BE2C (cell line): Measurements from ENCODE around the gene LGSN.
"Not testable (repeated sequence)": the region's sequence is repeated elsewhere in the genome, so short reads cannot be mapped to it uniquely, and the experiment has no call there.

ENCODE experiments used
- DNase-seq: peaks from one replicate; pipeline ENCODE4 v3.0.0-alpha.2; 2020
- H3K27me3 ChIP-seq: fragments of 250-450 bp; sonication (Bioruptor Pico); 2 replicates; pipeline ENCODE4 v1.5.1; 2020; ENCODE audit warnings: mild to moderate bottlenecking
- H3K36me3 ChIP-seq: fragments of 250-450 bp; sonication (Bioruptor Pico); 2 replicates; pipeline ENCODE4 v1.5.1; 2020; ENCODE audit warnings: mild to moderate bottlenecking
- H3K4me1 ChIP-seq: fragments of 250-450 bp; sonication (Bioruptor Pico); 2 replicates; pipeline ENCODE4 v1.5.1; 2020
- H3K4me3 ChIP-seq: 2 replicates; pipeline ENCODE4 v1.5.1; 2011; ENCODE audit warnings: low read depth, low read length
- H3K9me3 ChIP-seq: fragments of 250-450 bp; sonication (Bioruptor Pico); 2 replicates; pipeline ENCODE4 v1.5.1; 2020
- TF ChIP-seq, protein P1 (sequence below): IDR thresholded peaks from 2 replicates; pipeline ENCODE4 v1.5.1; 2012; ENCODE audit warnings: mild to moderate bottlenecking, low read depth, low read length

The LGSN gene

GRCh38 chr6:63245909-63246308 lies 73.9 kb downstream of the LGSN start:
- TF ChIP-seq, protein P1, sequence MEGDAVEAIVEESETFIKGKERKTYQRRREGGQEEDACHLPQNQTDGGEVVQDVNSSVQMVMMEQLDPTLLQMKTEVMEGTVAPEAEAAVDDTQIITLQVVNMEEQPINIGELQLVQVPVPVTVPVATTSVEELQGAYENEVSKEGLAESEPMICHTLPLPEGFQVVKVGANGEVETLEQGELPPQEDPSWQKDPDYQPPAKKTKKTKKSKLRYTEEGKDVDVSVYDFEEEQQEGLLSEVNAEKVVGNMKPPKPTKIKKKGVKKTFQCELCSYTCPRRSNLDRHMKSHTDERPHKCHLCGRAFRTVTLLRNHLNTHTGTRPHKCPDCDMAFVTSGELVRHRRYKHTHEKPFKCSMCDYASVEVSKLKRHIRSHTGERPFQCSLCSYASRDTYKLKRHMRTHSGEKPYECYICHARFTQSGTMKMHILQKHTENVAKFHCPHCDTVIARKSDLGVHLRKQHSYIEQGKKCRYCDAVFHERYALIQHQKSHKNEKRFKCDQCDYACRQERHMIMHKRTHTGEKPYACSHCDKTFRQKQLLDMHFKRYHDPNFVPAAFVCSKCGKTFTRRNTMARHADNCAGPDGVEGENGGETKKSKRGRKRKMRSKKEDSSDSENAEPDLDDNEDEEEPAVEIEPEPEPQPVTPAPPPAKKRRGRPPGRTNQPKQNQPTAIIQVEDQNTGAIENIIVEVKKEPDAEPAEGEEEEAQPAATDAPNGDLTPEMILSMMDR: peak; percentile 24; the same call in 1 of the 2 replicates
- H3K9me3 ChIP-seq: no peaks in the 10 kb centered on the region
- no peaks in the 10 kb centered on the region for H3K36me3 ChIP-seq
- no peak overlapping the region for H3K4me3 ChIP-seq
- no peaks in the 10 kb centered on the region for H3K4me1 ChIP-seq
- H3K27me3 ChIP-seq: no peaks in the 10 kb centered on the region
- no peak for DNase-seq

- no peaks in the 10 kb centered on the region for H3K9me3 ChIP-seq
- no peaks in the 10 kb centered on the region for H3K4me1 ChIP-seq
- no peak overlapping the region for H3K4me3 ChIP-seq
- H3K27me3 ChIP-seq: no peaks in the 10 kb centered on the region
- DNase-seq: no peak
- TF ChIP-seq, protein P1: no peak
- H3K36me3 ChIP-seq: no peaks in the 10 kb centered on the region
Measured at GRCh38 chr6:63245420-63245819, 74.4 kb downstream of the LGSN start.

GRCh38 chr6:63236398-63236817 lies 83.4 kb downstream of the LGSN start:
- Histone ChIP-seq H3K27me3 (no peaks in the 10 kb centered on the region), H3K36me3 (no peaks in the 10 kb centered on the region), H3K4me1 (no peaks in the 10 kb centered on the region), H3K4me3 (no peak overlapping the region), H3K9me3 (no peaks in the 10 kb centered on the region)
- TF ChIP-seq, protein P1: no peak
- DNase-seq: no peak

DNA sequence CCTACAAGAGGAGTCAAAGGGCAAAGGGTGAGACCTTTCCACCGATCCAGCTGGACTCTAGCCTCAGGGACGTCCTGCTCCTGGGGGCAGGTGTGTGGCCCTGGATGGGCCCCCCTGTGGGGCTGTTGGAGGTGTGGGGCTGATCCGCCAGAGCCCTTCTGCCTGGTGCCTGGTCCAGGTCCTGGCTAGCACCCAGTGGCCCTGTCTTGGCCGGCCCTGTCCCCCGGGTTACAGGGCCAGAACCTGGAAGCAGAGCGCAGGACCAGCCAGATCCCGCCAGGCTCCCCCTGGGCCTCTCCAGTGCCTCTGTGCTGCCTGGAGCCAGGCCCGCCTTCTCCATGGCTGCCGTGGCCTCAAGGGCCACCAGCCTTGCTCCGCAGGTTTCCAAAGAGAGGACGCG lies 89.3 kb downstream of the LGSN start:
- not testable (repeated sequence) for DNase-seq, H3K27me3 ChIP-seq, H3K4me3 ChIP-seq, H3K36me3 ChIP-seq, H3K9me3 ChIP-seq, H3K4me1 ChIP-seq

- DNase-seq, H3K4me1 ChIP-seq, H3K4me3 ChIP-seq, H3K36me3 ChIP-seq, H3K27me3 ChIP-seq, H3K9me3 ChIP-seq: not testable (repeated sequence)
Measured at GRCh38 chr6:63230027-63230426, 89.8 kb downstream of the LGSN start.

DNA sequence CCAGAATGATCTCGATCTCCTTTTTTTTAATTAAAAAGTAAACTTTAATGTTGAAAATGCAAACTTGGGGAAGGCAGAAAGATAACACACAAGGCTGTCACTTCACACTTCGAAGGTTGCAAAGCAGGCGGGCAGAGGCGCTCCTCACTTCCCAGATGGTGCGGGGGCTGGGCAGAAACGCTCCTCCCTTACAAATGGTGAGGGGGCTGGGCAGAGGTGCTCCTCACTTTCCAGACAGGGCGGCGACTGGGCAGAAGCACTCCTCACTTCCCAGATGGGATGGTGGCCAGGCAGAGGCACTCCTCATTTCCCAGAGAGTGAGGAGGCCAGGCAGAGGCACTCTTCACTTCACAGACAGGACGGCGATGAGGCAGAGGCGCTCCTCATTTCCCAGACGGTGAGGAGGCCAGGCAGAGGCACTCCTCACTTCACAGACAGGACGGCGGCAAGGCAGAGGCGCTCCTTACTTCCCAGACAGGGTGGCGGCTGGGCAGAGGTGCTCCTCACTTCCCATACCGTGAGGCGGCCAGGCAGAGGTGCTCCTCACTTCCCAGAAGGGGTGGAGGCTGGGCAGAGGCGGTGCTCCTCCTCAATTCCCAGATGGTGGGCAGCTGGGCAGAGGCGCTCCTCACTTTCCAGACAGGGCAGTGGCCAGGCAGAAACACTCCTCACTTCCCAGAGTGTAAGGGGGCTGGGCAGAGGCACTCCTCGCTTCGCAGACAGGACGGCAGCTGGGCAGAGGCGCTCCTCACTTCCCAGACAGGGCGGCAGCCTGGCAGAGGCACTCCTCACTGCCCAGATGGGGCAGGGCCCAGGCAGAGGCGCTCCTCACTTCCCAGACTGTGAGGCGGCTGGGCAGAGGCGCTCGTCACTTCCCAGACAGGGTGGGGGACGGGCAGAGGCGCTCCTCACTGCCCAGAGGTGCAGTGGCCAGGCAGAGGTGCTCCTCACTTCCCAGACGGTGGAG lies 91.6 kb downstream of the LGSN start:
- DNase-seq: not testable (repeated sequence)

GRCh38 chr6:63225987-63226386 lies 93.8 kb downstream of the LGSN start:
- H3K4me1 ChIP-seq, H3K9me3 ChIP-seq, DNase-seq, H3K4me3 ChIP-seq, H3K36me3 ChIP-seq, H3K27me3 ChIP-seq: not testable (repeated sequence)

More for the DNA sequence above, 91.6 kb downstream of the LGSN start:
- not testable (repeated sequence) for H3K4me1 ChIP-seq, H3K27me3 ChIP-seq, H3K9me3 ChIP-seq, H3K36me3 ChIP-seq, H3K4me3 ChIP-seq
